ENCODE results near the gene SYNM.

DNA sequence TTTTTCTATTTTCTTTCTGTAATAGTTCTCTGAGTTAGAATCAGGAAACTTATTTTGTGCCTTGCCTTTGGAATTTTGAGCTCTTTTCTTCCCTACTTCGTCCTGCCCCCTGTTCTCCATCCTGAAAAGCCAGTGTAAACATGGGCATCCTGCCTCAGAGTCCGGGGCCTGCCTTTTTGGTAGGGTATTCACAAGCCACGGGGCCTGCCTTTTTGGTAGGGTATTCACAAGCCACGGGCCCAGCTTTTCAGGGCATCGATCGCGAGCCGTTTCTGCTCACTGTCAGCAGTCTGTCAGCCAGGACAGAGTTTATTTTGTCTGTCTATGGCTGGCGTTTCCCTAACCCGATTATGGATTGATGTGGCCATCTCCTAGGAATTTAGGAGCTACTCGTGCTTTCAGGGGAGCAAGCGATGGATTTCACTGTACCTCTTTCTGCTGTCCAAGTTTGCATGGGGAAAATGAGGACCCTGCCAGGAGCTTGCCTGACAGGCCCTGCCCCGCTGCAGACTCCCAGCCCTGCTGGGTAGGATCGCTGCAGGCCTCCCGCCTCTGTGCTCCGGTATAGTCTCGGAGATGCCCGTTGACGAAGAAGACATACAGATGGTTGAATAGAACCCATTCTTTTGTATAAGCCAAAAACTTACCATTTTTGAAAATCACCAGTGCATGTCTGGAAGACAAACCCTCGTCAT is 12.8 kb downstream of the SYNM start:
- no peak for TF ChIP-seq SIN3A (IDR thresholded peaks at IDR 0.05; ENCODE audit: low read depth)
- TF ChIP-seq POLR2A (IDR thresholded peaks at IDR 0.05; ENCODE audit: borderline replicate concordance, extremely low read depth, insufficient read depth, insufficient read length) = no peak
- TF ChIP-seq, protein P1, sequence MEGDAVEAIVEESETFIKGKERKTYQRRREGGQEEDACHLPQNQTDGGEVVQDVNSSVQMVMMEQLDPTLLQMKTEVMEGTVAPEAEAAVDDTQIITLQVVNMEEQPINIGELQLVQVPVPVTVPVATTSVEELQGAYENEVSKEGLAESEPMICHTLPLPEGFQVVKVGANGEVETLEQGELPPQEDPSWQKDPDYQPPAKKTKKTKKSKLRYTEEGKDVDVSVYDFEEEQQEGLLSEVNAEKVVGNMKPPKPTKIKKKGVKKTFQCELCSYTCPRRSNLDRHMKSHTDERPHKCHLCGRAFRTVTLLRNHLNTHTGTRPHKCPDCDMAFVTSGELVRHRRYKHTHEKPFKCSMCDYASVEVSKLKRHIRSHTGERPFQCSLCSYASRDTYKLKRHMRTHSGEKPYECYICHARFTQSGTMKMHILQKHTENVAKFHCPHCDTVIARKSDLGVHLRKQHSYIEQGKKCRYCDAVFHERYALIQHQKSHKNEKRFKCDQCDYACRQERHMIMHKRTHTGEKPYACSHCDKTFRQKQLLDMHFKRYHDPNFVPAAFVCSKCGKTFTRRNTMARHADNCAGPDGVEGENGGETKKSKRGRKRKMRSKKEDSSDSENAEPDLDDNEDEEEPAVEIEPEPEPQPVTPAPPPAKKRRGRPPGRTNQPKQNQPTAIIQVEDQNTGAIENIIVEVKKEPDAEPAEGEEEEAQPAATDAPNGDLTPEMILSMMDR (IDR thresholded peaks at IDR 0.05 in 2 of 3, conservative IDR thresholded peaks at IDR 0.05 in 1 of 3; ENCODE audit: borderline replicate concordance in 1 of 3, insufficient read depth in 1 of 3, low read depth in 2 of 3, low read length in 2 of 3) = no peak
- TF ChIP-seq POLR2AphosphoS5 (IDR thresholded peaks at IDR 0.05; ENCODE audit: low read depth, low read length) = no peak
- TF ChIP-seq EZH2 (IDR thresholded peaks at IDR 0.05) = no peak
- TF ChIP-seq CEBPB (IDR thresholded peaks at IDR 0.05; ENCODE audit: low read depth) = no peak
- no peak for TF ChIP-seq ZFX (IDR thresholded peaks at IDR 0.05)
- no peak for TF ChIP-seq JUND (IDR thresholded peaks at IDR 0.05)
- no peak for TF ChIP-seq EZH2phosphoT487 (IDR thresholded peaks at IDR 0.05; ENCODE audit: borderline replicate concordance)
- TF ChIP-seq TCF7L2 (IDR thresholded peaks at IDR 0.05; ENCODE audit: borderline replicate concordance, extremely low read depth, insufficient read depth, insufficient read length) = no peak

Data from HCT116 (cell line).